Measurements from ENCODE around the gene PASD1. TPM values are rescaled to one million over a fixed set of nuclear protein-coding genes. Genes with fewer than 3 reads are reported as not detected.
A peak's percentile ranks its signal among the peaks of the same experiment; 100 is the strongest.

Gene PASD1
- total RNA-seq, 8 experiments from 2014 or later: 0.05 to 0.43 (median 0.10) TPM; not detected in 3

DNA sequence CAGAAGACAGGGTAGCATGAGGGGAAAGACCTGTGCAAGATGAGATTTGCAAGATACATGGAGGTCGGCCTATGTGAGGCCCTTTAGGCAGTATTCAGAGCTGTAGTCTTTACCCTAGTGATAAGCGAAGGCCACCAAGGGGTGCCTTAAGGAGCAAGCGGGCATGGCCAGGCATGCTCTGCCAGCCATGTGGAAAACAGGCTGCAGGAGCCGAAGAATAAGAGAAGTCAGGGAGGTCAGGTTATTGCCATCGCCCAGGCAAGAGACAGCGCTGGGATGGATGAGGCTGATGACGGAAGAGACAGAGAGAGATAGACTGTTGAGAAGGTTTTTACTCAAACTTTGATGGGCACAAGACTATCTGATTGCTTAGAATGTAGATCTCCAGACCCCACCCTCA is 145.3 kb downstream of the PASD1 start:
- Histone ChIP-seq H3K4me1 (replicated peaks in 1 of 2) (no peaks in the 10 kb centered on the region), H3K27ac (no peak overlapping the region), H3K4me3 (no peak overlapping the region)
- WGBS, 10 experiments: 48 to 100% (median 75%) methylated on average over 1 to 5 of the region's 7 CpGs; no CpG with 5 or more reads in 6 of the 10 experiments
- in situ Hi-C loops (cut with MboI; ENCODE audit: low pct_unique_long_range_greater_than_20kb in 2 of 9, low sequenced_read_pairs in 9 of 9, unreplicated experiment in 9 of 9): no loop called here
- no peak for ATAC-seq (replicated peaks in 6 of 8)

DNA sequence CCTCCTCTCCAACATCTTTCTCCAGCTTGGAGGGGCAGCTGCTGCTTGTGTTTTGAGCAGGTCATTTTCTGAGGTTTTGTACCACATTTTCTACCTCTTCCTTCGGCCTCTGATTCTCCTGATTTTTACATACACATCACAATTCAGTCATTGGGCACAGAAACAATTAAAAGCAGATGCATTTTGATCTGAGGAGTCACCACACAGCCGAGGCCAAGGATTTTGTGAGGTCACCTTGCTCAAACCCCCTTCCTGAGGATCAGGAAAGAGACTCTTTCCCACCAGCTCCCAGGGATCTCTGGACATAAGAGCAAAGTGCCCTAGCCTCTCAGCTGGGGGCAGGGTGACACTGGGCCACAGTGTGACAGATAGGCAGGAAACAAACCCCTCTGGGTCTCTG is 147.0 kb downstream of the PASD1 start:
- in situ Hi-C loops (cut with MboI; ENCODE audit: low pct_unique_long_range_greater_than_20kb in 2 of 9, low sequenced_read_pairs in 9 of 9, unreplicated experiment in 9 of 9): no loop called here
- 0 to 22% methylated on average over 1 of the region's 2 CpGs; no CpG with 5 or more reads in 8 of the 10 experiments for WGBS, 10 experiments
- no peaks in the 10 kb centered on the region for H3K4me1 ChIP-seq (replicated peaks in 1 of 2)
- H3K4me3 ChIP-seq: no peak overlapping the region
- no peak overlapping the region for H3K27ac ChIP-seq
- no peak for ATAC-seq (replicated peaks in 6 of 8)

DNA sequence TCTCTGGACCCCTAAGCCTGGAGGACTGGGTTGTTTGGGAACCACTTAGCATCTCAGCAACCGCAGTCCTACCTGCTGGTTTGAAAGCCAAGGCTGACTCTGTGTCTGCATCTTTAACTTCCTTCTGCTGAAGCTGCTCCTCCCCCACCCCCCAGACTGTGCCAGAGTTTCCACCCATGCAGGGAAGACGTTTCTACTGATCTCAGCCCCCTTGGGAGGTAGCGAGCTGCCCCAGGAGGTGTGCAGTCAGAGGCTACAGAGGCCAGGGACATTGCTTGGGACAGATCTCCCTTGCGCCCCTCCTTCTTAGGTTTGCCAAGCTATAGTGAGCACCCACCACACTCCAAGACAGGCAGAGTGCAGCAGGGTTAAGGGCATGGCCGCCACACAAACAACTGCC is 147.7 kb downstream of the PASD1 start:
- ATAC-seq (replicated peaks in 6 of 8): no peak
- H3K27ac ChIP-seq: no peak overlapping the region
- WGBS, 10 experiments: 20 to 80% methylated on average over 1 of the region's 5 CpGs; no CpG with 5 or more reads in 8 of the 10 experiments
- no peaks in the 10 kb centered on the region for H3K4me1 ChIP-seq (replicated peaks in 1 of 2)
- H3K4me3 ChIP-seq: no peak overlapping the region
- in situ Hi-C loops (cut with MboI; ENCODE audit: low pct_unique_long_range_greater_than_20kb in 2 of 9, low sequenced_read_pairs in 9 of 9, unreplicated experiment in 9 of 9): no loop called here

DNA sequence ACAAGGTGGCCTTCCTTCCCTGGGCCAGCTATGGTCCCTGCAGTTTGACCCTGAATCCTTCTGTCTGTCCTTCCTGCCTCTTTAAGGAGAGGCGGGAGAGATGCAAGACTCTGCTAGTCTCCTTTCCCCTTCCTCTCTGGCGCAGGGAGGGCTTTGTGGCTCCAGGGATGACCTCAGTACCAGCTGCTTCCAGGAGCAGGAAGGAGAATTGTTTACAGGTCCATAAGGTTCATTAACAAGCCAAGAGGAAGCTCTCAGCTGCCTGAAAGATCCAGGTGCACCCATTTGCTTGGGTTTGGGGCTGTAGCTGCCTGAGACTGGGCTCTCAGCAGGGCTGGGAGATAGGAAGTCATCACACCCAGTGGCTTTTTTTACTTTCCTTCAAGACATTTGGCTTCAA is 148.3 kb downstream of the PASD1 start:
- peak in 3 of 8 experiments; percentile 18 to 32 (median 31) for ATAC-seq (replicated peaks in 6 of 8)
- Histone ChIP-seq H3K4me3 (no peak overlapping the region), H3K4me1 (replicated peaks in 1 of 2) (no peaks in the 10 kb centered on the region), H3K27ac (no peak overlapping the region)
- in situ Hi-C loops (cut with MboI; ENCODE audit: low pct_unique_long_range_greater_than_20kb in 2 of 9, low sequenced_read_pairs in 9 of 9, unreplicated experiment in 9 of 9): no loop called here
- 17% methylated on average over 2 of the region's 2 CpGs; no CpG with 5 or more reads in 9 of the 10 experiments for WGBS, 10 experiments

DNA sequence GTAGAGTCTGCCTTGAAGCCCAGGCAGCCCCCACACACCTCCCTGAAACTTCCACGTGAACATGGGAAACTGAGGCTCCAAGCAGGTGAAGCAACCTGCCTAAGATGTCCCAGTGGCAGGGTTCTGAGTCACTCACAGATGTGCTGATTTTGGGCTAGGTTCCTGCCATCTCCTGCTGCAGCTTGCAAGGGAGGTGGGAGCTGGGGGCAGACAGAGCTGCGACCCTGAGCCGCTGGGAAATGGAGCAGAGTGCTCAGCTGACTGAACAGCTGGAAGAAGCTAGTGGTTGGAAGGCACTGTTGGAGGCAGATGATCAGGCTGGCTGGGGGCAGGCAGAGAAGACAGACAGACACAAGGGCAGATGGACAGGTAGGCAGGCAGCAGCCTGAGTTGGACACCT is 148.8 kb downstream of the PASD1 start:
- Histone ChIP-seq H3K4me1 (replicated peaks in 1 of 2) (no peaks in the 10 kb centered on the region), H3K4me3 (no peak overlapping the region), H3K27ac (no peak overlapping the region)
- no peak for ATAC-seq (replicated peaks in 6 of 8)
- 40% methylated on average over 1 of the region's 3 CpGs; no CpG with 5 or more reads in 8 of the 10 experiments for WGBS, 10 experiments
- in situ Hi-C loops (cut with MboI; ENCODE audit: low pct_unique_long_range_greater_than_20kb in 2 of 9, low sequenced_read_pairs in 9 of 9, unreplicated experiment in 9 of 9): no loop called here

DNA sequence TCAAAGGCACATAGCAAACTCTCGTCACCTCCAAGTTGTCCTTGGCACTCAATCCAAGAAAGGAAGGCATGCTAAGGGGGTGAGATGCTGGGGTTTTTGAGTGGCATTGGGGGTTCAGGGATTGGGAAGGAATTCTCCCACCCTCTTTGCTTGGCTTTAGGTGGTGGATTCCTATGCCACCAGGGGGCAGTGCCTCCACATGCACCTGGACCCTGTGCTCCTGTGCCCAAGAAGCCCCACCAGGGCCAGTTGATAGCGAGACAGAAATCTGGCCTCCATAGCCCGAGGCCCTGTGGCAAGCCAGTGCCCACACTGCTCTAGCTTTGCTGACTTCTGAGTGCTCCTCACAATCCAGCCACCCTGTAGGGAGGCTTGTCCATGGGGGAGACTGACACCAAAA is 150.4 kb downstream of the PASD1 start:
- no peak overlapping the region for H3K27ac ChIP-seq
- in situ Hi-C loops (cut with MboI; ENCODE audit: low pct_unique_long_range_greater_than_20kb in 2 of 9, low sequenced_read_pairs in 9 of 9, unreplicated experiment in 9 of 9): no loop called here
- H3K4me3 ChIP-seq: no peak overlapping the region
- ATAC-seq (replicated peaks in 6 of 8): peak in 3 of 8 experiments; percentile 51 to 82 (median 62)
- no peaks in the 10 kb centered on the region for H3K4me1 ChIP-seq (replicated peaks in 1 of 2)
- WGBS, 10 experiments: 20 to 33% methylated on average over 1 of the region's 3 CpGs; no CpG with 5 or more reads in 8 of the 10 experiments

DNA sequence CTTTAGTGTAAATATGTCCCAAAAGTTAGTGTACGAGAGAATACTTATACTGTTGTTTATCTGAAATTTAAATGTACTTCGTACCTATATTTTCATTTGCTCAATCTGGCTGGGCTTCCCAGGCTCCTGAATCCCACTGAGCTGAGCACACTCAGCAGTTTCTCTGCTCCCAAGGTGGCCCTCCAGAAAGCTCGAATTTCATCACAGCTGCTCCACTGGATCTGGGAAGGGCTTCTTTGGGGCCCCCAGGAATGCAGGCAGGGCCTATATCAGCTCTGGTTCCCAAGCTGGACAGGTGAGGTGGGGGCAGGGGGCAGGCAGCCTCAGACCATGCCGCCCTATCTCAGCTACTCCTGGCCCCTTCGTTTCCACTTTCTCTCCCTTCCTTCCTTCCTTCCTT is 150.9 kb downstream of the PASD1 start:
- H3K4me3 ChIP-seq: no peak overlapping the region
- no peaks in the 10 kb centered on the region for H3K4me1 ChIP-seq (replicated peaks in 1 of 2)
- ATAC-seq (replicated peaks in 6 of 8): peak in 1 of 8 experiments; percentile 43
- 20 to 48% methylated on average over 1 to 2 of the region's 5 CpGs; no CpG with 5 or more reads in 8 of the 10 experiments for WGBS, 10 experiments
- no peak overlapping the region for H3K27ac ChIP-seq
- in situ Hi-C loops (cut with MboI; ENCODE audit: low pct_unique_long_range_greater_than_20kb in 2 of 9, low sequenced_read_pairs in 9 of 9, unreplicated experiment in 9 of 9): no loop called here

DNA sequence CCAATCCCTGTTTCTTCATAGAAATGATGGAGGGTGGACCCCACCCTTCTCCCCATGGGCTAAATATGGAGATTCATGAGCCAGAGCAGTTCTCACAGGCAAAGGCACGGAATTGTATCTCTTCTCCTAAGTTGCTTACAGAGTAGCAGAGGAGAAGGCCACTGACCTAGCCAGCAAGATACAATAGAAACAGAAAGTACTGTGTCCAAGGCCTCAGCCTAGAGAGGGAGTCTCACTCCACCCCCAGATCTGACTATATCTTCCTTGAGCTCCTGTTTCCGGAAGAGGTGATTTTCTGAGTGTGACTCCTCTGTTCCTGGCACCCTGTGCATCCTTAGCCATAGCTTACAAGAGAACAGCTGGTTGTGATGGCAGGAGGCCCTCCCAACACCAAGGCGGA is 152.3 kb downstream of the PASD1 start, which contains the start of gene FATE1:
Gene FATE1 (plus strand): TSS at position 284 of the 400 bp plus-strand sequence. CDS start 85 bp downstream, at position 369.
- Histone ChIP-seq H3K4me1 (replicated peaks in 1 of 2) (no peaks in the 10 kb centered on the region), H3K4me3 (no peak within 1 kb of the TSS), H3K27ac (no peak within 1 kb of the TSS)
- WGBS, 10 experiments: 43 to 86% (median 65%) methylated on average over 1 to 2 of the region's 3 CpGs; no CpG with 5 or more reads in 6 of the 10 experiments
- in situ Hi-C loops (cut with MboI; ENCODE audit: low pct_unique_long_range_greater_than_20kb in 2 of 9, low sequenced_read_pairs in 9 of 9, unreplicated experiment in 9 of 9): no loop called here
- ATAC-seq (replicated peaks in 6 of 8): peak in 2 of 8 experiments; percentile 47 to 58

DNA sequence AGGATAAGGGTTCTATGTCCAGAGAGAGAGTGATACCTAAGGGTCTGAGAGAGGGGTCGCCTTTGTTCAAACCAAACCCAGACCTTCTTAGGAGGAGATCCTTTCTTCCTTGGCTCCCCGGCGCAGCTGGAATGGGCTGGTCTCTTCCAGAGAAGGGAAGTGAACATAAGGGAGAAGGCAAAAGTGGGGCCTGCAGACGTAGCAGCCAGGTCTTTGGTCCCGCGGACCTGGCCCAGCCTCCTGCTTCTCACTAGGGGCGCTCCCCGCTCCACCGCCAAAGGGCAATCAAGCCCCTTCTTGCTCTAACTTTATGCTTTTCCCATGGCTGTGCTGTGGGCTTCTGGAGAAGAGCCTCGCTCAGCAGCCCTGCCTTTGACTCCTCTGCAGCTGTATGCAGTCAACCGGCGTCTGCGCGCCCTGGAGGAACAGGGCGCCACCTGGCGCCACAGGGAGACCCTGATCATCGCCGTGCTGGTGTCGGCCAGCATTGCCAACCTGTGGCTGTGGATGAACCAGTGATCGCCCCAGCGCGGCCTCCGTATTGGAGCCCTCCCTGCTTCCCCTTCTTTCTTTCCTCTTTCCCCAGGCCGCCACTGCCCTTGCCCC is 158.9 kb downstream of the PASD1 start:
- Histone ChIP-seq H3K27ac (no peak overlapping the region), H3K4me1 (replicated peaks in 1 of 2) (no peaks in the 10 kb centered on the region), H3K4me3 (no peak overlapping the region)
- in situ Hi-C loops (cut with MboI; ENCODE audit: low pct_unique_long_range_greater_than_20kb in 2 of 9, low sequenced_read_pairs in 9 of 9, unreplicated experiment in 9 of 9): no loop called here
- peak in 6 of 8 experiments; percentile 52 to 90 (median 62) for ATAC-seq (replicated peaks in 6 of 8)
- 80 to 100% (median 80%) methylated on average over 1 to 2 of the region's 24 CpGs; no CpG with 5 or more reads in 7 of the 10 experiments for WGBS, 10 experiments

DNA sequence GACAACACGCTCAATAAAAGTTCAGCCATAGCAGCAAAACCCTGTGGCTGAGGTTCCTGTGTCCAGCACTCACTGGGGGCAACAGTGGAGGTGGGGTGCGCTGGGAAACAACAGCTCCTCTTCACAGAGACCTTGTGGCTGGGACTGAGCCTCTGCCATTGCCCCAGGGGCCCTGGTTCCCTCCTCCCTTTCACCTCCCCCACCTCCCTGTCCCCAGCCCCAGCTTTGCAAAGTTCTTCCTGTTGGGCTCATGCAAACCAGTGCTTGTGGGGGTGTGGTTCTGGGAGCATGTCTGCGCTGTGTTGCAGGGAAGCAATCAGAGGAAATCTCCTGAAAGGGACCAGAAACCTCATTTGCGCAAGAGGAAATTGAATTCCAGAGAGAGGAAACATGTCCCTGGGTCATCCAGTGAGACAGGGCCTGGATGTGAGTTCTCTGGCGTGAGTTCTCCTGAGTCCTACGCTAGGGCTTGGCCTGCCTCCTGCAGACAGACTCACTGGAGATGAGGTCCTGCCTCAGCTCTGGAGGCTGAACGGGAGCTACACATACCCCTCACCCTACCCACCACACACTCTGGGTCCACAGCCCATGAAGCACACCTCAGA is 159.8 kb downstream of the PASD1 start:
- Histone ChIP-seq H3K27ac (no peak overlapping the region), H3K4me3 (no peak overlapping the region), H3K4me1 (replicated peaks in 1 of 2) (no peaks in the 10 kb centered on the region)
- 33 to 82% methylated on average over 1 to 2 of the region's 7 CpGs; no CpG with 5 or more reads in 8 of the 10 experiments for WGBS, 10 experiments
- peak in 1 of 8 experiments; percentile 49 for ATAC-seq (replicated peaks in 6 of 8)
- in situ Hi-C loops (cut with MboI; ENCODE audit: low pct_unique_long_range_greater_than_20kb in 2 of 9, low sequenced_read_pairs in 9 of 9, unreplicated experiment in 9 of 9): no loop called here

DNA sequence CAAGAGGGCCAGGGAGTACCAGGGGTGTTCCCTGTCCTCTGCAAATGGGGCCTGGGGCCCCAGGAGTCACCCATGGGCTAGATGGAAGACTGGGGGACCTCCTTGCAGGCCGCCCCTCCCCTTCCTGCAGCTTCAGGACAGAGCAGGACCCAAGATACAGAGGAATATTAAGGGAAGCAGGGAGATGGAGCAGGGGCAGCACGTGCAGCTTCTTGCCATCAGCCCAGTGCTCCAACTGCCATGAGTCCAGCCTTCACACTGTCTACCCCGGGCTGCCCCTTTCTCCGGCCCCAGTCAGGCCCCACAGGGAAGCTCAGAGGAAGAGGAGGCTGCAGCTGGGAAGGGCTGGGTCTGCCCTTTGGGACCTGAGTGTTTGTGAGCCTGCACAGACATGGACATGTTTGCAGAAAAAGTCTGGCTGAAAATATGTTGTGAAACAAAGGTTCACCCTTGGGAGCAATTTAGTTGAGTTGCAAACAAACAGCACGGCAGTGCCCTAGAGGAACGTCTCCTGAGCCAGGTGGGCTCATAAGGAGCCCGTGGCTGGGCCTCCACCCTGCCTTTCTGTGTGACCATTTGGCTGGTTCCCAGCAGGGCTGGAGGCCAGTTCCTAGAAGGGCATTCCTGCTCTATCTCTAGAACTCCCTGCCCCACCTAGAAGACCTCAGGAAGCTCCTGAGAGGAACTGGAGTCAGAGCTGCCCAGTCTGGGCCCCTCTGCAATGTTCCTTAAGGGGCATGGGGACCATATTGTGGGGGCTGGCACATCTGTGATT is 161.3 kb downstream of the PASD1 start:
- Histone ChIP-seq H3K4me1 (replicated peaks in 1 of 2) (no peaks in the 10 kb centered on the region), H3K27ac (no peak overlapping the region), H3K4me3 (no peak overlapping the region)
- in situ Hi-C loops (cut with MboI; ENCODE audit: low pct_unique_long_range_greater_than_20kb in 2 of 9, low sequenced_read_pairs in 9 of 9, unreplicated experiment in 9 of 9): loop anchor here in 2 of 9 experiments (25.0 kb wide), 1 partner anchor 913 kb away; the partner anchor contains the start of gene GABRQ (in 2 of the 2)
- ATAC-seq (replicated peaks in 6 of 8): no peak
- WGBS, 10 experiments: 10 to 100% (median 46%) methylated on average over 1 to 3 of the region's 7 CpGs; no CpG with 5 or more reads in 6 of the 10 experiments

DNA sequence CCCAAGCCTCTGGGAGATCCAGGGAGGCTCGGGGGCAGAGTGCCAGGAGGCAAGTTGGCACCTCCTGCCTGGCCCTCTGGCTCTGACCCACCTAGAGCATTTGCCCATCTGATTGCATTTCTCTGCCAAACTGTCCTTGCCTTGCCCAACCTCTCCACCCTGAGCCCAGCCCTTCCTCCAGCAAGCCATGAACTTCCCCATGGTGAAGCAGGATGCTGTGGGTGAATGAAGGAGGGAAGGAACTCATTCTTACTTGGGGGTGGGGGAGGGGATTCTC is 161.8 kb downstream of the PASD1 start:
- no peaks in the 10 kb centered on the region for H3K4me1 ChIP-seq (replicated peaks in 1 of 2)
- no peak overlapping the region for H3K27ac ChIP-seq
- ATAC-seq (replicated peaks in 6 of 8): no peak
- H3K4me3 ChIP-seq: no peak overlapping the region
- no CpG with 5 or more reads among the region's 1 CpG for WGBS, 10 experiments
- in situ Hi-C loops (cut with MboI; ENCODE audit: low pct_unique_long_range_greater_than_20kb in 2 of 9, low sequenced_read_pairs in 9 of 9, unreplicated experiment in 9 of 9): loop anchor here in 2 of 9 experiments (25.0 kb wide), 1 partner anchor 912 kb away; the partner anchor contains the start of gene GABRQ (in 2 of the 2)

All from motor neuron (in vitro differentiated cells).